K562 (cell line): Measurements from ENCODE around the gene FHIT. TPM values are rescaled to one million over a fixed set of nuclear protein-coding genes. Genes with fewer than 3 reads are reported as not detected.
A peak's percentile ranks its signal among the peaks of the same experiment; 100 is the strongest.

Experiments
- ATAC-seq: fragments of 200-7000 bp; cut with Tn5 transposase; 3 replicates; pipeline ENCODE4 v1.9.1; 2020; ENCODE audit warnings: moderate library complexity
- BruUV-seq: library from RNA; stranded (reverse); fragments of 400-500 nt; replicated peaks from 2 replicates; lab custom pipeline; 2021; lab: Mats Ljungman, UMichigan
- CTCF ChIA-PET: fragments of 300-600 bp; formaldehyde crosslinking; extraction: SDS; loops from one replicate; lab custom pipeline; 2021; ENCODE audit warnings: low intra/inter-chr PET ratio; lab: Yijun Ruan, JAX
- POLR2A ChIA-PET: fragments of 300-600, 350-650 bp; sonication (Branson Sonifier 250); formaldehyde crosslinking; extraction: SDS; loops from one replicate; lab custom pipeline; 2021; ENCODE audit warnings: antibody characterized with exemption, inconsistent platforms; lab: Yijun Ruan, JAX
- DNase-seq, 4 experiments: peaks; one replicate each; pipeline versions ENCODE4 v3.0.0 to v3.0.0-alpha.2; 2011 to 2018; ENCODE audit warnings: low spot score in 3 of 4, mixed read lengths in 3 of 4; ENCODE audit errors: extremely low read depth in 1 of 4
- FAIRE-seq: peaks from 2 replicates; lab custom pipeline; 2011; peaks lifted over from hg19 to GRCh38; lab: Jason Lieb, UNC
- H2AFZ ChIP-seq: 2 replicates; pipeline ENCODE4 v1.6.0; 2011; ENCODE audit warnings: low read depth, low read length, control low read depth, inconsistent platforms
- H3K27ac ChIP-seq: fragments of 200-600 bp; 3 replicates; pipeline ENCODE4 v1.8.0; 2011; ENCODE audit warnings: low read depth, mild to moderate bottlenecking, control low read depth, inconsistent platforms, low read length, moderate library complexity, mixed read lengths; ENCODE audit errors: extremely low read depth
- H3K27me3 ChIP-seq, 2 experiments: fragments of 300-600 bp in 1 of 2; 2 replicates in 1 of 2; 3 replicates in 1 of 2; pipeline versions ENCODE4 v1.6.0 to v1.8.0; 2011; ENCODE audit warnings: inconsistent platforms in 2 of 2, low read length in 2 of 2, mild to moderate bottlenecking in 1 of 2, mixed read lengths in 1 of 2, moderate library complexity in 1 of 2; ENCODE audit not compliant: control insufficient read depth in 2 of 2, insufficient read depth in 2 of 2
- H3K36me3 ChIP-seq: fragments of 300-600 bp; 3 replicates; pipeline ENCODE4 v1.8.0; 2011; ENCODE audit warnings: mild to moderate bottlenecking, low read length, inconsistent platforms; ENCODE audit not compliant: control insufficient read depth, insufficient read depth
- H3K4me1 ChIP-seq, 2 experiments: fragments of 200-600 bp in 1 of 2; replicated peaks in 1 of 2; 2 replicates in 1 of 2; 3 replicates in 1 of 2; pipeline versions ENCODE4 v1.5.1 to v1.8.0; 2011; ENCODE audit warnings: inconsistent platforms in 2 of 2, low read length in 2 of 2, mild to moderate bottlenecking in 1 of 2, mixed read lengths in 1 of 2, moderate library complexity in 1 of 2; ENCODE audit not compliant: control insufficient read depth in 2 of 2, insufficient read depth in 2 of 2
- H3K4me2 ChIP-seq: 2 replicates; pipeline ENCODE4 v1.6.1; 2011; ENCODE audit warnings: low read length, control low read depth, inconsistent platforms, mixed read lengths; ENCODE audit not compliant: insufficient read depth
- H3K4me3 ChIP-seq: fragments of 200-600 bp; sonication (generic), shearing (Covaris generic); 2 replicates; pipeline ENCODE4 v1.5.1; 2016; ENCODE audit warnings: control low read depth, inconsistent platforms
- H3K79me2 ChIP-seq: fragments of 200-600 bp; 3 replicates; pipeline ENCODE4 v1.8.0; 2011; ENCODE audit warnings: low read length, inconsistent platforms; ENCODE audit not compliant: control insufficient read depth, insufficient read depth
- H3K9ac ChIP-seq, 2 experiments: 2 replicates each; pipeline versions ENCODE4 v1.6.0 to v1.6.1; 2011; ENCODE audit warnings: low read depth in 2 of 2, low read length in 2 of 2, control low read depth in 1 of 2, inconsistent platforms in 1 of 2, mild to moderate bottlenecking in 1 of 2, mixed read lengths in 1 of 2; ENCODE audit not compliant: insufficient read depth in 1 of 2
- H3K9me1 ChIP-seq: one replicate; pipeline ENCODE4 v1.6.0; 2011; ENCODE audit warnings: inconsistent platforms, mild to moderate bottlenecking, low read length, moderate library complexity; ENCODE audit not compliant: control insufficient read depth, insufficient read depth
- H3K9me3 ChIP-seq: replicated peaks from 2 replicates; pipeline ENCODE4 v1.5.1; 2011; ENCODE audit warnings: low read depth, low read length, inconsistent platforms; ENCODE audit not compliant: control insufficient read depth, insufficient read depth
- H4K20me1 ChIP-seq: replicated peaks from 2 replicates; pipeline ENCODE4 v1.6.1; 2011; ENCODE audit warnings: low read length, inconsistent platforms, mixed read lengths; ENCODE audit not compliant: control insufficient read depth, insufficient read depth
- JUNB ChIP-seq: fragments of 450-650 bp; formaldehyde crosslinking; conservative IDR thresholded peaks from 2 replicates; pipeline ENCODE4 v1.4.0; 2020; ENCODE audit warnings: mild to moderate bottlenecking
- ZBTB40 ChIP-seq, 2 experiments: fragments of 450-650 bp in 1 of 2; sonication (generic) in 1 of 2; formaldehyde crosslinking in 1 of 2; IDR thresholded peaks; 2 replicates each; pipeline versions ENCODE4 v1.7.1 to v1.9.0; 2016 to 2022; ENCODE audit warnings: inconsistent platforms in 1 of 2, mild to moderate bottlenecking in 1 of 2, missing genetic modification reagents in 1 of 2
- WGBS: fragments of 100-300 bp; shearing (Covaris generic); methylation state at CpG from one replicate; pipeline ENCODE4 v1.1.6; 2016; ENCODE audit warnings: low coverage, mixed read lengths; ENCODE audit not compliant: insufficient coverage; ENCODE audit errors: missing lambda C conversion rate; 5-methylcytosine and 5-hydroxymethylcytosine counted together
- in situ Hi-C: fragments of 300-500 bp; cut with MboI; formaldehyde crosslinking; loops from 4 replicates; pipeline ENCODE4 v1.15.0; 2018; ENCODE audit warnings: inconsistent platforms, mixed read lengths
- intact Hi-C: fragments of 100-400 bp; cut with micrococcal nuclease; formaldehyde crosslinking; loops from 2 replicates; pipeline ENCODE4 v1.14.2; 2022
- polyA plus RNA-seq, 8 experiments: library from polyadenylated mRNA; depleted of rRNA in 4 of 8; stranded (reverse) in 5 of 8; unstranded in 3 of 8; fragments of >200 nt; fragmentation: Nextera tagmentation in 2 of 8; fragmentation: Illumina TruSeq in 1 of 8; extraction: Ambion mirVana in 2 of 8; extraction: Trizol in 1 of 8; gene quantifications; 2 replicates each; pipeline versions ENCODE4 v1.2.1 to v1.2.3, GENCODE V29; 2011 to 2014; ENCODE audit warnings: inconsistent platforms in 1 of 8, missing spikeins in 1 of 8
- total RNA-seq, 7 experiments: library from RNA; depleted of rRNA in 6 of 7; stranded (reverse); fragments of >200 nt in 6 of 7; fragmentation: Illumina TruSeq in 2 of 7; extraction: Trizol in 2 of 7; gene quantifications; 2 replicates each; pipeline versions ENCODE4 v1.2.1 to v1.2.3, GENCODE V29; 2011 to 2021; ENCODE audit warnings: low replicate concordance in 1 of 7

The FHIT gene
- total and polyA plus RNA-seq, 9 of the 15 experiments (the other 6 are each of a cell fraction or from before 2014, with no cell fraction given) = 1.7 to 9.1 (median 4.3) TPM

- FAIRE-seq = no peak
- ChIA-PET CTCF (no interaction called here), POLR2A (no interaction called here)
- Histone ChIP-seq H3K79me2 (no peaks in the 10 kb centered on the region), H3K36me3 (no peaks in the 10 kb centered on the region), H3K4me1 (no peaks in the 10 kb centered on the region), H3K4me2 (no peak overlapping the region), H3K9ac (no peak overlapping the region), H3K27me3 (no peaks in the 10 kb centered on the region), H3K9me1 (no peaks in the 10 kb centered on the region), H3K4me3 (no peak overlapping the region), H3K27ac (no peak overlapping the region), H2AFZ (no peak overlapping the region), H4K20me1 (no peaks in the 10 kb centered on the region), H3K9me3 (no peaks in the 10 kb centered on the region)
- no peak for TF ChIP-seq JUNB (CRISPR knock-in tag)
- peak; percentile 50; the same call in 1 of the 2 replicates for TF ChIP-seq ZBTB40 (IDR thresholded peaks at IDR 0.05)
- no peak for TF ChIP-seq ZBTB40 (CRISPR knock-in tag; IDR thresholded peaks at IDR 0.05)
- ATAC-seq = no peak
- in situ Hi-C loops (no loop called here), intact Hi-C loops (no loop called here)
- no TSS peak for BruUV-seq
- 51% methylated on average over 3 of the region's 6 CpGs for WGBS
- DNase-seq = no peak
Measured at GRCh38 chr3:60000311-60001105, 1250.7 kb downstream of the FHIT start.
